Measurements from ENCODE around the gene SHMT2.

SHMT2 gene

GRCh38 chr12:57237932-57238853, 8.7 kb downstream of the SHMT2 start:
- TF ChIP-seq CTCF (IDR thresholded peaks at IDR 0.05; ENCODE audit: extremely low read depth, insufficient read depth, missing control alignments), result peak; percentile 1
- DNase-seq (ENCODE audit: low spot score), result no peak
- in situ Hi-C loops (cut with MboI; ENCODE audit: low pct_unique_long_range_greater_than_20kb, low sequenced_read_pairs, unreplicated experiment), result no loop called here

GRCh38 chr12:57238854-57239554, 9.5 kb downstream of the SHMT2 start:
- peak; percentile 100 for TF ChIP-seq CTCF (IDR thresholded peaks at IDR 0.05; ENCODE audit: extremely low read depth, insufficient read depth, missing control alignments)
- DNase-seq (ENCODE audit: low spot score), result peak; percentile 96
- in situ Hi-C loops (cut with MboI; ENCODE audit: low pct_unique_long_range_greater_than_20kb, low sequenced_read_pairs, unreplicated experiment), result no loop called here

- in situ Hi-C loops (cut with MboI; ENCODE audit: low pct_unique_long_range_greater_than_20kb, low sequenced_read_pairs, unreplicated experiment), result no loop called here
- DNase-seq (ENCODE audit: low spot score), result no peak
- no peak for TF ChIP-seq CTCF (IDR thresholded peaks at IDR 0.05; ENCODE audit: extremely low read depth, insufficient read depth, missing control alignments)
These were observed 10.1 kb downstream of the SHMT2 start for GRCh38 chr12:57239587-57240065.

GRCh38 chr12:57240066-57240921, 10.8 kb downstream of the SHMT2 start:
- no peak for TF ChIP-seq CTCF (IDR thresholded peaks at IDR 0.05; ENCODE audit: extremely low read depth, insufficient read depth, missing control alignments)
- in situ Hi-C loops (cut with MboI; ENCODE audit: low pct_unique_long_range_greater_than_20kb, low sequenced_read_pairs, unreplicated experiment), result no loop called here
- DNase-seq (ENCODE audit: low spot score), result peak; percentile 66

- no peak for DNase-seq (ENCODE audit: low spot score)
- in situ Hi-C loops (cut with MboI; ENCODE audit: low pct_unique_long_range_greater_than_20kb, low sequenced_read_pairs, unreplicated experiment), result no loop called here
These were observed 11.5 kb downstream of the SHMT2 start for GRCh38 chr12:57240926-57241401.

More at GRCh38 chr12:57240926-57241401, 11.5 kb downstream of the SHMT2 start:
- no peak for TF ChIP-seq CTCF (IDR thresholded peaks at IDR 0.05; ENCODE audit: extremely low read depth, insufficient read depth, missing control alignments)
